Choroid plexus epithelial cell (primary cell): Measurements from ENCODE around the gene CP.
A peak's percentile ranks its signal among the peaks of the same experiment; 100 is the strongest.

Source experiments
- DNase-seq: peaks from one replicate; pipeline ENCODE4 v3.0.0-alpha.2; 2010; ENCODE audit warnings: low read depth
- H3K4me3 ChIP-seq: 2 replicates; pipeline ENCODE4 v1.5.1; 2011; ENCODE audit warnings: low read depth, mild to moderate bottlenecking, control low read depth, low read length, moderate library complexity
- CTCF ChIP-seq: conservative IDR thresholded peaks from 2 replicates; pipeline ENCODE4 v1.5.1; 2011; ENCODE audit warnings: low read depth, mild to moderate bottlenecking, control low read depth, inconsistent platforms, low read length, moderate library complexity

CP gene

GRCh38 chr3:149258298-149258697, 36.7 kb upstream of the CP start:
- no peak overlapping the region for H3K4me3 ChIP-seq
- peak; percentile 45 for DNase-seq
- TF ChIP-seq CTCF = no peak

- H3K4me3 ChIP-seq = no peak overlapping the region
- TF ChIP-seq CTCF = no peak
- DNase-seq = no peak
Observed at GRCh38 chr3:149252272-149252671, 30.6 kb upstream of the CP start.

GRCh38 chr3:149251186-149251585, 29.6 kb upstream of the CP start:
- no peak for TF ChIP-seq CTCF
- DNase-seq = no peak
- no peak overlapping the region for H3K4me3 ChIP-seq

GRCh38 chr3:149247929-149248691, 26.5 kb upstream of the CP start:
- H3K4me3 ChIP-seq = no peak overlapping the region
- TF ChIP-seq CTCF = no peak
- peak; percentile 60 for DNase-seq

GRCh38 chr3:149247008-149247710, 25.5 kb upstream of the CP start:
- no peak for TF ChIP-seq CTCF
- no peak overlapping the region for H3K4me3 ChIP-seq
- DNase-seq = peak; percentile 51

- no peak overlapping the region for H3K4me3 ChIP-seq
- DNase-seq = peak; percentile 79
- TF ChIP-seq CTCF = no peak
Observed at GRCh38 chr3:149245738-149246451, 24.3 kb upstream of the CP start.
